HG03103 (cell line): Measurements from ENCODE around the gene GAD1.

Experiments used
- ATAC-seq: cut with Tn5 transposase; IDR thresholded peaks from one replicate; pipeline ENCODE4 v1.9.1; 2021; ENCODE audit warnings: low read depth; ENCODE audit not compliant: unreplicated experiment

Gene GAD1

GRCh38 chr2:170887496-170887895 is 70.8 kb downstream of the GAD1 start:
- ATAC-seq: no peak

- no peak for ATAC-seq
Measured at GRCh38 chr2:170887896-170888295, 71.2 kb downstream of the GAD1 start.

GRCh38 chr2:170891893-170892292 is 75.2 kb downstream of the GAD1 start:
- no peak for ATAC-seq

GRCh38 chr2:170892391-170892951 is 75.8 kb downstream of the GAD1 start:
- ATAC-seq: no peak

GRCh38 chr2:170895023-170895757 is 78.5 kb downstream of the GAD1 start:
- ATAC-seq: no peak

GRCh38 chr2:170896622-170897021 is 79.9 kb downstream of the GAD1 start:
- no peak for ATAC-seq

- ATAC-seq: no peak
Measured at GRCh38 chr2:170897108-170897507, 80.4 kb downstream of the GAD1 start.

GRCh38 chr2:170905864-170906263 is 89.2 kb downstream of the GAD1 start:
- no peak for ATAC-seq
